K562 (cell line): ENCODE data around the gene SAMD14.

Experiments used
- BHLHE40 ChIP-seq: IDR thresholded peaks from 2 replicates; pipeline ENCODE4 v1.6.1; 2011; ENCODE audit warnings: low read length, improper control_type of control experiment
- CEBPB ChIP-seq: fragments of 450-650 bp; IDR thresholded peaks from 2 replicates; pipeline ENCODE4 v1.6.1; 2016; ENCODE audit warnings: missing genetic modification characterization, missing compliant biosample characterization
- EP300 ChIP-seq: IDR thresholded peaks from 2 replicates; pipeline ENCODE4 v1.6.1; 2012; ENCODE audit warnings: low read length, improper control_type of control experiment
- GABPB2 ChIP-seq: fragments of 250-450 bp; sonication (Bioruptor Pico); conservative IDR thresholded peaks from 2 replicates; pipeline ENCODE4 v1.5.1; 2021; ENCODE audit warnings: mild to moderate bottlenecking
- HNRNPUL1 ChIP-seq: fragments of 200-400 bp; formaldehyde crosslinking; IDR thresholded peaks from 2 replicates; pipeline ENCODE4 v1.6.1; 2017; ENCODE audit warnings: low read length
- KDM5B ChIP-seq: fragments of 200-600 bp; sonication (generic); IDR thresholded peaks from 2 replicates; pipeline ENCODE4 v1.6.1; 2012; ENCODE audit warnings: low read depth, mild to moderate bottlenecking, moderate library complexity, low read length, control low read depth, inconsistent platforms; ENCODE audit not compliant: insufficient replicate concordance
- MAFF ChIP-seq: IDR thresholded peaks from 2 replicates; pipeline ENCODE4 v1.6.1; 2012; ENCODE audit warnings: low read length, improper control_type of control experiment
- PHB ChIP-seq: fragments of 250-450 bp; sonication (Bioruptor Pico); IDR thresholded peaks from 2 replicates; pipeline ENCODE4 v1.5.0; 2021
- RCOR1 ChIP-seq, 2 experiments: IDR thresholded peaks; 2 replicates each; pipeline ENCODE4 v1.6.1; 2012; ENCODE audit warnings: low read depth in 2 of 2, low read length in 2 of 2, borderline replicate concordance in 1 of 2, improper control_type of control experiment in 1 of 2
- RFX1 ChIP-seq: fragments of 450-650 bp; IDR thresholded peaks from 2 replicates; pipeline ENCODE4 v1.6.1; 2016; ENCODE audit warnings: mild to moderate bottlenecking, moderate library complexity
- TF ChIP-seq, protein P1 (sequence below): fragments of 450-650 bp; IDR thresholded peaks from 2 replicates; pipeline ENCODE4 v1.6.1; 2017; ENCODE audit warnings: antibody characterized with exemption, mild to moderate bottlenecking
- TF ChIP-seq, protein P2 (sequence below), 3 experiments: IDR thresholded peaks in 2 of 3; conservative IDR thresholded peaks in 1 of 3; 2 replicates each; pipeline ENCODE4 v1.5.1; 2011 to 2012; ENCODE audit warnings: low read length in 3 of 3, mild to moderate bottlenecking in 3 of 3, control low read depth in 2 of 3, improper control_type of control experiment in 1 of 3, inconsistent platforms in 1 of 3, low read depth in 1 of 3, mixed read lengths in 1 of 3, moderate library complexity in 1 of 3; ENCODE audit not compliant: insufficient read depth in 2 of 3
- TF ChIP-seq, protein P3 (sequence below): sonication (generic); formaldehyde crosslinking; IDR thresholded peaks from 2 replicates; pipeline ENCODE4 v1.9.0; 2022; ENCODE audit warnings: mild to moderate bottlenecking, missing genetic modification reagents
- TF ChIP-seq, protein P4 (sequence below), 2 experiments: fragments of 450-650 bp in 1 of 2; sonication (generic) in 1 of 2; formaldehyde crosslinking in 1 of 2; IDR thresholded peaks; 2 replicates each; pipeline versions ENCODE4 v1.7.1 to v1.9.0; 2016 to 2022; ENCODE audit warnings: inconsistent platforms in 1 of 2, mild to moderate bottlenecking in 1 of 2, missing genetic modification reagents in 1 of 2

DNA sequence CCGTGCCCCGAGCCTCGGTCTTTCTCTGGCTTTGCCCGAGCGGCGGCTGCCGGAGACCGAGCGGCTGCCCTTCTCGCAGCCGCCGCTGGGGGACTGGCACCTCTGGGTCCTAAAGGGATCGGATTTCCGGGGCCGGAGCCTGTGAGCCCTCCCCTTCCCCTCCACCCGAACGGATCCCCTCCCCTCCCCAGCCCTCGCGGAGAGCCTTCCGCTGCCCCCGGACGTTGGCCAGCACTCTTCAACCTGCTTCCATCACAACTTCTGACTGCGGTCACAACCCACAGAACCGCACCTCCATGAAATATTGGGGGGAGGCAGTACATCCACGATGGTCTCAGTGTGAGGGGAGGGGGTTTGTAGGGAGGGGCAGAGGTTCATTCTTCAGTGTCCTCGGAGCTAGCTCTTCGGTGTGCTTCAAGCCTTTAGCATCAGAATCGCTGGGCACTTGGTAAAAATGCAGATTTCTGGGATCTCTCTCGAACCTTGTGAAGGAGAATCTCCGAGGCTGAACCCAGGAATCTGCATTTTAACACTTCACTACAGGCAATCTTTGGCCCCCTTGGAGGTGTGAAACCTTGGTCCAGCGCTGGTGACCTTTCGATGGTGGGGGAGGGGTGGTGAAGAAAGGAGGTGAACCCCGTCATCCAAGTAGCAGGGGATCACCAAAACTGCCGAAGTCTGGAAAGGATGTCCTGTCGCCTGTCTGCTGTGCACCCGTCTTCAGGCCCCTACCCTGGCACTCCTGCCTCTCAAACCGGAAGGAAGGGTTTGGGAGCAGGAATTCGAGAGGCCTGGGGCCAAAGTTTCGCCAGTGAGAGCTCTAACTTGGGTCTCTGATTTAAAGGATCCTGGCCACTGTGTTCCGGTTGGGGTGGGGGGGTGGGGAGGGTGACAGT, 21.3 kb upstream of the SAMD14 start:
- TF ChIP-seq CEBPB (tag) (no peak), EP300 (no peak), RFX1 (no peak), RCOR1 (IDR thresholded peaks at IDR 0.05; ENCODE audit: borderline replicate concordance in 1 of 2, low read depth in 2 of 2, low read length in 2 of 2) (peak in 1 of 2 experiments; percentile 57; a peak in 2 of 4 replicates), KDM5B (no peak), BHLHE40 (no peak), MAFF (no peak), GABPB2 (CRISPR knock-in tag) (no peak), HNRNPUL1 (no peak), PHB (no peak)
- TF ChIP-seq, protein P1, sequence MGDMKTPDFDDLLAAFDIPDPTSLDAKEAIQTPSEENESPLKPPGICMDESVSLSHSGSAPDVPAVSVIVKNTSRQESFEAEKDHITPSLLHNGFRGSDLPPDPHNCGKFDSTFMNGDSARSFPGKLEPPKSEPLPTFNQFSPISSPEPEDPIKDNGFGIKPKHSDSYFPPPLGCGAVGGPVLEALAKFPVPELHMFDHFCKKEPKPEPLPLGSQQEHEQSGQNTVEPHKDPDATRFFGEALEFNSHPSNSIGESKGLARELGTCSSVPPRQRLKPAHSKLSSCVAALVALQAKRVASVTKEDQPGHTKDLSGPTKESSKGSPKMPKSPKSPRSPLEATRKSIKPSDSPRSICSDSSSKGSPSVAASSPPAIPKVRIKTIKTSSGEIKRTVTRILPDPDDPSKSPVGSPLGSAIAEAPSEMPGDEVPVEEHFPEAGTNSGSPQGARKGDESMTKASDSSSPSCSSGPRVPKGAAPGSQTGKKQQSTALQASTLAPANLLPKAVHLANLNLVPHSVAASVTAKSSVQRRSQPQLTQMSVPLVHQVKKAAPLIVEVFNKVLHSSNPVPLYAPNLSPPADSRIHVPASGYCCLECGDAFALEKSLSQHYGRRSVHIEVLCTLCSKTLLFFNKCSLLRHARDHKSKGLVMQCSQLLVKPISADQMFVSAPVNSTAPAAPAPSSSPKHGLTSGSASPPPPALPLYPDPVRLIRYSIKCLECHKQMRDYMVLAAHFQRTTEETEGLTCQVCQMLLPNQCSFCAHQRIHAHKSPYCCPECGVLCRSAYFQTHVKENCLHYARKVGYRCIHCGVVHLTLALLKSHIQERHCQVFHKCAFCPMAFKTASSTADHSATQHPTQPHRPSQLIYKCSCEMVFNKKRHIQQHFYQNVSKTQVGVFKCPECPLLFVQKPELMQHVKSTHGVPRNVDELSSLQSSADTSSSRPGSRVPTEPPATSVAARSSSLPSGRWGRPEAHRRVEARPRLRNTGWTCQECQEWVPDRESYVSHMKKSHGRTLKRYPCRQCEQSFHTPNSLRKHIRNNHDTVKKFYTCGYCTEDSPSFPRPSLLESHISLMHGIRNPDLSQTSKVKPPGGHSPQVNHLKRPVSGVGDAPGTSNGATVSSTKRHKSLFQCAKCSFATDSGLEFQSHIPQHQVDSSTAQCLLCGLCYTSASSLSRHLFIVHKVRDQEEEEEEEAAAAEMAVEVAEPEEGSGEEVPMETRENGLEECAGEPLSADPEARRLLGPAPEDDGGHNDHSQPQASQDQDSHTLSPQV = no peak
- TF ChIP-seq, protein P2, sequence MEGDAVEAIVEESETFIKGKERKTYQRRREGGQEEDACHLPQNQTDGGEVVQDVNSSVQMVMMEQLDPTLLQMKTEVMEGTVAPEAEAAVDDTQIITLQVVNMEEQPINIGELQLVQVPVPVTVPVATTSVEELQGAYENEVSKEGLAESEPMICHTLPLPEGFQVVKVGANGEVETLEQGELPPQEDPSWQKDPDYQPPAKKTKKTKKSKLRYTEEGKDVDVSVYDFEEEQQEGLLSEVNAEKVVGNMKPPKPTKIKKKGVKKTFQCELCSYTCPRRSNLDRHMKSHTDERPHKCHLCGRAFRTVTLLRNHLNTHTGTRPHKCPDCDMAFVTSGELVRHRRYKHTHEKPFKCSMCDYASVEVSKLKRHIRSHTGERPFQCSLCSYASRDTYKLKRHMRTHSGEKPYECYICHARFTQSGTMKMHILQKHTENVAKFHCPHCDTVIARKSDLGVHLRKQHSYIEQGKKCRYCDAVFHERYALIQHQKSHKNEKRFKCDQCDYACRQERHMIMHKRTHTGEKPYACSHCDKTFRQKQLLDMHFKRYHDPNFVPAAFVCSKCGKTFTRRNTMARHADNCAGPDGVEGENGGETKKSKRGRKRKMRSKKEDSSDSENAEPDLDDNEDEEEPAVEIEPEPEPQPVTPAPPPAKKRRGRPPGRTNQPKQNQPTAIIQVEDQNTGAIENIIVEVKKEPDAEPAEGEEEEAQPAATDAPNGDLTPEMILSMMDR (IDR thresholded peaks at IDR 0.05 in 2 of 3, conservative IDR thresholded peaks at IDR 0.05 in 1 of 3; ENCODE audit: insufficient read depth in 2 of 3, low read depth in 1 of 3, low read length in 3 of 3) = peak; percentile 47 to 74 (median 67)
- TF ChIP-seq, protein P3, sequence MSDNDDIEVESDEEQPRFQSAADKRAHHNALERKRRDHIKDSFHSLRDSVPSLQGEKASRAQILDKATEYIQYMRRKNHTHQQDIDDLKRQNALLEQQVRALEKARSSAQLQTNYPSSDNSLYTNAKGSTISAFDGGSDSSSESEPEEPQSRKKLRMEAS (CRISPR knock-in tag) = no peak
- TF ChIP-seq, protein P4, sequence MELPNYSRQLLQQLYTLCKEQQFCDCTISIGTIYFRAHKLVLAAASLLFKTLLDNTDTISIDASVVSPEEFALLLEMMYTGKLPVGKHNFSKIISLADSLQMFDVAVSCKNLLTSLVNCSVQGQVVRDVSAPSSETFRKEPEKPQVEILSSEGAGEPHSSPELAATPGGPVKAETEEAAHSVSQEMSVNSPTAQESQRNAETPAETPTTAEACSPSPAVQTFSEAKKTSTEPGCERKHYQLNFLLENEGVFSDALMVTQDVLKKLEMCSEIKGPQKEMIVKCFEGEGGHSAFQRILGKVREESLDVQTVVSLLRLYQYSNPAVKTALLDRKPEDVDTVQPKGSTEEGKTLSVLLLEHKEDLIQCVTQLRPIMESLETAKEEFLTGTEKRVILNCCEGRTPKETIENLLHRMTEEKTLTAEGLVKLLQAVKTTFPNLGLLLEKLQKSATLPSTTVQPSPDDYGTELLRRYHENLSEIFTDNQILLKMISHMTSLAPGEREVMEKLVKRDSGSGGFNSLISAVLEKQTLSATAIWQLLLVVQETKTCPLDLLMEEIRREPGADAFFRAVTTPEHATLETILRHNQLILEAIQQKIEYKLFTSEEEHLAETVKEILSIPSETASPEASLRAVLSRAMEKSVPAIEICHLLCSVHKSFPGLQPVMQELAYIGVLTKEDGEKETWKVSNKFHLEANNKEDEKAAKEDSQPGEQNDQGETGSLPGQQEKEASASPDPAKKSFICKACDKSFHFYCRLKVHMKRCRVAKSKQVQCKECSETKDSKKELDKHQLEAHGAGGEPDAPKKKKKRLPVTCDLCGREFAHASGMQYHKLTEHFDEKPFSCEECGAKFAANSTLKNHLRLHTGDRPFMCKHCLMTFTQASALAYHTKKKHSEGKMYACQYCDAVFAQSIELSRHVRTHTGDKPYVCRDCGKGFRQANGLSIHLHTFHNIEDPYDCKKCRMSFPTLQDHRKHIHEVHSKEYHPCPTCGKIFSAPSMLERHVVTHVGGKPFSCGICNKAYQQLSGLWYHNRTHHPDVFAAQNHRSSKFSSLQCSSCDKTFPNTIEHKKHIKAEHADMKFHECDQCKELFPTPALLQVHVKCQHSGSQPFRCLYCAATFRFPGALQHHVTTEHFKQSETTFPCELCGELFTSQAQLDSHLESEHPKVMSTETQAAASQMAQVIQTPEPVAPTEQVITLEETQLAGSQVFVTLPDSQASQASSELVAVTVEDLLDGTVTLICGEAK (IDR thresholded peaks at IDR 0.05) = peak; percentile 77
- TF ChIP-seq, protein P4 (CRISPR knock-in tag; IDR thresholded peaks at IDR 0.05) = no peak
